ENCODE measurements around the gene PTPRU. TPM values are rescaled to one million over a fixed set of nuclear protein-coding genes. Genes with fewer than 3 reads are reported as not detected.

The PTPRU gene
- total and polyA plus RNA-seq, 2 experiments from 2014 or later = 23.2 to 89.7 TPM

DNA sequence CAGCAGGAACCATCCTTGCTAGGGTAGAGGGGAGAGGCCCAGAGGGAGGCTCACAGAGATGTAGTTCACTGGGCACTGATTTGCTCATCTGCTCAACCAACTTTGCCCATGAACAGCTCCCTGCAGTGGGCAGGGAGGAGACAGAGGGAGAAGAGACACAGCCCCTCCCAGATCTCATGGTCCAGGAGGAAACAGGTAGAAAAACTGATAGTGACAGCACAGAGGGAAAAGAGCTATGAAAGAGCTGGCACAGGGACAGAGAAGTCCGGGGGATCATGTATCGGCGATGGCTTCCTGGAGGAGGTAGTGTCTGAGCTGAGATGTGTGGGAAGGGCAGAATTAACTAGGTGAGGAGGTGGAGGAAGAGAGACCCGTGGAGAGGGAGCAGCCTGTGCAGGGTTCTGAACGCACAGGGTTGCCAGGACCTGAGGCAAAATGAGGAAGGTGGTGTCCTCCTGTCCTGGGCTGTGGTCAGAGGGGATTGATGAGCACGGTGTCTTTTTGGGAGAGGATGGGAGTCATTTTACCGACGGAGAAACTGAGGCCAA, 85.9 kb downstream of the PTPRU start:
- TF ChIP-seq, protein P1, sequence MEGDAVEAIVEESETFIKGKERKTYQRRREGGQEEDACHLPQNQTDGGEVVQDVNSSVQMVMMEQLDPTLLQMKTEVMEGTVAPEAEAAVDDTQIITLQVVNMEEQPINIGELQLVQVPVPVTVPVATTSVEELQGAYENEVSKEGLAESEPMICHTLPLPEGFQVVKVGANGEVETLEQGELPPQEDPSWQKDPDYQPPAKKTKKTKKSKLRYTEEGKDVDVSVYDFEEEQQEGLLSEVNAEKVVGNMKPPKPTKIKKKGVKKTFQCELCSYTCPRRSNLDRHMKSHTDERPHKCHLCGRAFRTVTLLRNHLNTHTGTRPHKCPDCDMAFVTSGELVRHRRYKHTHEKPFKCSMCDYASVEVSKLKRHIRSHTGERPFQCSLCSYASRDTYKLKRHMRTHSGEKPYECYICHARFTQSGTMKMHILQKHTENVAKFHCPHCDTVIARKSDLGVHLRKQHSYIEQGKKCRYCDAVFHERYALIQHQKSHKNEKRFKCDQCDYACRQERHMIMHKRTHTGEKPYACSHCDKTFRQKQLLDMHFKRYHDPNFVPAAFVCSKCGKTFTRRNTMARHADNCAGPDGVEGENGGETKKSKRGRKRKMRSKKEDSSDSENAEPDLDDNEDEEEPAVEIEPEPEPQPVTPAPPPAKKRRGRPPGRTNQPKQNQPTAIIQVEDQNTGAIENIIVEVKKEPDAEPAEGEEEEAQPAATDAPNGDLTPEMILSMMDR (IDR thresholded peaks at IDR 0.05; ENCODE audit: low read depth, low read length) = no peak
- Histone ChIP-seq H3K27me3 (no peaks in the 10 kb centered on the region), H3K27ac (no peak overlapping the region), H3K36me3 (no peaks in the 10 kb centered on the region), H3K4me1 (ENCODE audit: low read depth) (no peaks in the 10 kb centered on the region), H3K9me3 (ENCODE audit: low read depth) (no peaks in the 10 kb centered on the region), H3K4me3 (no peak overlapping the region)
- no peak for DNase-seq (ENCODE audit: low read depth in 1 of 2, low spot score in 1 of 2)

DNA sequence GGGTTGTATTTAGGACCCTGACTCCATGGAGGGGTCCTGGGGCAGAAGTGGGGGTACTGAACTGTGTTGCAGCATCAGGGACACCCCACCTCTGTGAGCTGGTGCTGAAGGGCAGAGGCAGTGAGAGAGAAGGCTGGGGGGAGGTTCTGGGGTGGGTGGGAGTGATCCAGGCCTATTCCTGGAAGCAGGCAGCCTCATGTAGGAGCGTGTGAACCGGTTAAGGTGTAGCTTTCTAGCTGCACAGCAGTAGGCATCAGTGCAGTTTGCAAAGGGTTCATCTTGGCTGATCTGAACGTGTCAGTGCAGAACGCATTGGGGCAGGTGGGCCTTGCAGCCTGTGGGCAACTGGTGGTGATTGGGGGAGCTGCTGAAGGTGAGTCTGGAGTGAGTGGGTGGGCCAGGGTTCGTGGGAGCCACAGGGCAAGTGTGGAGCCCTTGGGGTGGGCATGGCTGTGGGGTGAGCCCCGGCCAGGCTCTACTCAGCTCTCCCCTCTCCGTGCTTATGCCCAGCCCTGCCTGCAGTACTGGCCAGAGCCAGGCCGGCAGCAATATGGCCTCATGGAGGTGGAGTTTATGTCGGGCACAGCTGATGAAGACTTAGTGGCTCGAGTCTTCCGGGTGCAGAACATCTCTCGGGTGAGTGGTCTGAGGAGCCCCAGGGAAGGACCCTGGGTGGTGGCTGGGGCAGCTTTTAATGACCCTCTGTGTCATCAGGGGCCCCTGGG, 86.7 kb downstream of the PTPRU start:
- Histone ChIP-seq H3K36me3 (no peaks in the 10 kb centered on the region), H3K4me1 (ENCODE audit: low read depth) (no peaks in the 10 kb centered on the region), H3K4me3 (no peak overlapping the region), H3K9me3 (ENCODE audit: low read depth) (no peaks in the 10 kb centered on the region), H3K27ac (no peak overlapping the region), H3K27me3 (no peaks in the 10 kb centered on the region)
- DNase-seq (ENCODE audit: low read depth in 1 of 2, low spot score in 1 of 2) = no peak
- TF ChIP-seq, protein P1 (IDR thresholded peaks at IDR 0.05; ENCODE audit: low read depth, low read length) = no peak

DNA sequence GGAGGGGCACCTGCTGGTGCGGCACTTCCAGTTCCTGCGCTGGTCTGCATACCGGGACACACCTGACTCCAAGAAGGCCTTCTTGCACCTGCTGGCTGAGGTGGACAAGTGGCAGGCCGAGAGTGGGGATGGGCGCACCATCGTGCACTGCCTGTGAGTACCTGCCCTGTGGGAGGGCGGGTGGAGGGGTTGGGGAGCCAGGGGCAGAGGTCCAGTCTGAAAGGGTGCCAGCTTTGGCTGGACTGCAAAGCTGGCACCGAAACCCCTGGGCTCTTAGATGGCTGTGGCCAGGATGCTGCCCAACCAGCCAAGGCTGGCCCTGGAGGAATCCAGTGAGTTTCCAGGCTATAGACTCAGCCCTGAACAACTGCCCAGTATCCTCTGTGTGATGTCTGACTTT, 87.3 kb downstream of the PTPRU start:
- H3K4me3 ChIP-seq = no peak overlapping the region
- TF ChIP-seq, protein P1 (IDR thresholded peaks at IDR 0.05; ENCODE audit: low read depth, low read length) = no peak
- H3K27ac ChIP-seq = no peak overlapping the region
- no peaks in the 10 kb centered on the region for H3K36me3 ChIP-seq
- H3K4me1 ChIP-seq (ENCODE audit: low read depth) = no peaks in the 10 kb centered on the region
- no peaks in the 10 kb centered on the region for H3K27me3 ChIP-seq
- no peaks in the 10 kb centered on the region for H3K9me3 ChIP-seq (ENCODE audit: low read depth)
- no peak for DNase-seq (ENCODE audit: low read depth in 1 of 2, low spot score in 1 of 2)

DNA sequence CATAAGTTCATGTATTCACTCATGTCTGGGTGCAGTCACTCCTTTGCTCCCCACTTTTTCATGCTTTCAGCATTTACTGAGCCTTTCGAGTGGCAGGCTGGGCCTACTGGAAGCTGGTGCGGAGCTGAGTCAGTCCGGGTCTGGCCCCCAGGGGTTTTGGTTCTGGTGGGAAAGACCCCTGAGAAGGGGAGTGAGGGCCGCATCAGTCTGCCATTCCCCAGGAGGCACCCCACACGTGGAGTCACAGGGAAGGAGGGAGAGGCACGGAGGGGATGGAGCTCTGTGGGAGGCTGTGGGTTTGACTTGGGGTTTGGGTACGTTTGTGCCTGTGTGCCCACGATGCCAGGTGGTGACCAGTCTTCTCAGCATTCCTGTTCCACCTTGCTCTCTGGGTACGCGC, 87.9 kb downstream of the PTPRU start:
- Histone ChIP-seq H3K9me3 (ENCODE audit: low read depth) (no peaks in the 10 kb centered on the region), H3K4me3 (no peak overlapping the region), H3K36me3 (no peaks in the 10 kb centered on the region), H3K27me3 (no peaks in the 10 kb centered on the region), H3K27ac (no peak overlapping the region), H3K4me1 (ENCODE audit: low read depth) (no peaks in the 10 kb centered on the region)
- TF ChIP-seq, protein P1 (IDR thresholded peaks at IDR 0.05; ENCODE audit: low read depth, low read length) = no peak
- DNase-seq (ENCODE audit: low read depth in 1 of 2, low spot score in 1 of 2) = no peak

DNA sequence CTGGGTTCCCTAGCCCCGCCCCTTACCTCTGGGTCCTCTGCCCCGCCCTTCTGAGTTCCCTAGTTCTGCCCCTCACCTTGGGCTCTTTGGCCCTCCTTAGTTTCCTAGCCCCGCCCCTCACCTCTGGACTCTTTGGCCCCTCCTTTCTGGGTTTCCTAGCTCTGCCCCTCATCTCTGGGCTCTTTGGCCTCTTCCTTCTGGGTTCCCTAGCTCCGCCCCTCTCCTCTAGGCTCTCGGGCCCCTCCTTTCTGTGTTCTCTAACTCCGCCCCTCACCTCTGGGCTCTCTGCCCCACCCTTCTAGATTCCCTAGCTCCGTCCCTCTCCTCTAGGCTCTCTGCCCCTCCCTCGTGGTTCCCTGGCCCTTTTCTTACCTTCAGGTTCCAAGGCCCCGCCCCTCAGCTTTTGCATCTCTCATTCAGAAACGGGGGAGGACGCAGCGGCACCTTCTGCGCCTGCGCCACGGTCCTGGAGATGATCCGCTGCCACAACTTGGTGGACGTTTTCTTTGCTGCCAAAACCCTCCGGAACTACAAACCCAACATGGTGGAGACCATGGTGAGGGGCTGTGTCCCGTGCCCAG, 88.5 kb downstream of the PTPRU start:
- no peaks in the 10 kb centered on the region for H3K9me3 ChIP-seq (ENCODE audit: low read depth)
- no peak overlapping the region for H3K27ac ChIP-seq
- no peaks in the 10 kb centered on the region for H3K27me3 ChIP-seq
- H3K4me1 ChIP-seq (ENCODE audit: low read depth) = no peaks in the 10 kb centered on the region
- TF ChIP-seq, protein P1 (IDR thresholded peaks at IDR 0.05; ENCODE audit: low read depth, low read length) = no peak
- no peaks in the 10 kb centered on the region for H3K36me3 ChIP-seq
- no peak overlapping the region for H3K4me3 ChIP-seq
- DNase-seq (ENCODE audit: low read depth in 1 of 2, low spot score in 1 of 2) = peak; percentile 16 to 49

Data from cardiac muscle cell (in vitro differentiated cells and primary cell).